BE2C (cell line): Measurements from ENCODE around the gene PCNX3.

Source experiments
- DNase-seq: peaks from one replicate; pipeline ENCODE4 v3.0.0-alpha.2; 2020
- H3K27me3 ChIP-seq: fragments of 250-450 bp; sonication (Bioruptor Pico); 2 replicates; pipeline ENCODE4 v1.5.1; 2020; ENCODE audit warnings: mild to moderate bottlenecking
- H3K36me3 ChIP-seq: fragments of 250-450 bp; sonication (Bioruptor Pico); 2 replicates; pipeline ENCODE4 v1.5.1; 2020; ENCODE audit warnings: mild to moderate bottlenecking
- H3K4me1 ChIP-seq: fragments of 250-450 bp; sonication (Bioruptor Pico); 2 replicates; pipeline ENCODE4 v1.5.1; 2020
- H3K4me3 ChIP-seq: 2 replicates; pipeline ENCODE4 v1.5.1; 2011; ENCODE audit warnings: low read depth, low read length
- H3K9me3 ChIP-seq: fragments of 250-450 bp; sonication (Bioruptor Pico); 2 replicates; pipeline ENCODE4 v1.5.1; 2020
- CTCF ChIP-seq: IDR thresholded peaks from 2 replicates; pipeline ENCODE4 v1.5.1; 2012; ENCODE audit warnings: mild to moderate bottlenecking, low read depth, low read length

The PCNX3 gene

GRCh38 chr11:65588199-65589054, 27.1 kb upstream of the PCNX3 start:
- no peaks in the 10 kb centered on the region for H3K27me3 ChIP-seq
- TF ChIP-seq CTCF: peak; percentile 48
- no peaks in the 10 kb centered on the region for H3K4me1 ChIP-seq
- DNase-seq: peak; percentile 50
- H3K4me3 ChIP-seq: no peak overlapping the region
- H3K9me3 ChIP-seq: no peaks in the 10 kb centered on the region
- no peaks in the 10 kb centered on the region for H3K36me3 ChIP-seq

- no peaks in the 10 kb centered on the region for H3K4me1 ChIP-seq
- H3K4me3 ChIP-seq: no peak overlapping the region
- H3K27me3 ChIP-seq: no peaks in the 10 kb centered on the region
- no peaks in the 10 kb centered on the region for H3K9me3 ChIP-seq
- H3K36me3 ChIP-seq: no peaks in the 10 kb centered on the region
- DNase-seq: no peak
- no peak for TF ChIP-seq CTCF
Measured at GRCh38 chr11:65589444-65590239, 25.9 kb upstream of the PCNX3 start.

- Histone ChIP-seq H3K4me1 (no peaks in the 10 kb centered on the region), H3K4me3 (no peak overlapping the region), H3K36me3 (no peaks in the 10 kb centered on the region), H3K27me3 (no peaks in the 10 kb centered on the region), H3K9me3 (no peaks in the 10 kb centered on the region)
- no peak for TF ChIP-seq CTCF
- peak; percentile 41 for DNase-seq
Measured at GRCh38 chr11:65590240-65590738, 25.3 kb upstream of the PCNX3 start.

- no peak overlapping the region for H3K4me3 ChIP-seq
- no peak for TF ChIP-seq CTCF
- H3K9me3 ChIP-seq: no peaks in the 10 kb centered on the region
- no peaks in the 10 kb centered on the region for H3K36me3 ChIP-seq
- H3K27me3 ChIP-seq: no peaks in the 10 kb centered on the region
- H3K4me1 ChIP-seq: no peaks in the 10 kb centered on the region
- DNase-seq: no peak
Measured at GRCh38 chr11:65591939-65592857, 23.4 kb upstream of the PCNX3 start.

GRCh38 chr11:65592858-65593517, 22.6 kb upstream of the PCNX3 start:
- H3K27me3 ChIP-seq: no peaks in the 10 kb centered on the region
- H3K4me3 ChIP-seq: no peak overlapping the region
- no peaks in the 10 kb centered on the region for H3K9me3 ChIP-seq
- DNase-seq: no peak
- H3K4me1 ChIP-seq: no peaks in the 10 kb centered on the region
- TF ChIP-seq CTCF: no peak
- no peaks in the 10 kb centered on the region for H3K36me3 ChIP-seq
